Neural cell (in vitro differentiated cells): ENCODE results near the gene KRT73.

ENCODE experiments used
- CTCF ChIP-seq: fragments of 450-650 bp; IDR thresholded peaks from 2 replicates; pipeline ENCODE4 v1.5.1; 2014; ENCODE audit warnings: antibody characterized with exemption, mild to moderate bottlenecking, moderate library complexity; ENCODE audit not compliant: poor library complexity, severe bottlenecking
- EP300 ChIP-seq: fragments of 450-650 bp; conservative IDR thresholded peaks from 2 replicates; pipeline ENCODE4 v1.6.1; 2014; ENCODE audit warnings: antibody characterized with exemption, mild to moderate bottlenecking, moderate library complexity; ENCODE audit not compliant: poor library complexity, severe bottlenecking
- EZH2 ChIP-seq: fragments of 200-600, 300-800 bp; shearing (Covaris generic), sonication (generic); IDR thresholded peaks from 2 replicates; pipeline ENCODE4 v1.6.1; 2014; ENCODE audit warnings: antibody characterized with exemption, low read length, borderline replicate concordance, mild to moderate bottlenecking; ENCODE audit not compliant: insufficient read depth, poor library complexity, severe bottlenecking
- MXI1 ChIP-seq: fragments of 450-650 bp; conservative IDR thresholded peaks from 2 replicates; pipeline ENCODE4 v1.6.1; 2014; ENCODE audit warnings: antibody characterized with exemption, mild to moderate bottlenecking; ENCODE audit not compliant: poor library complexity, severe bottlenecking
- POLR2AphosphoS5 ChIP-seq: IDR thresholded peaks from 2 replicates; pipeline ENCODE4 v1.6.1; 2012
- RAD21 ChIP-seq: fragments of 450-650 bp; conservative IDR thresholded peaks from 2 replicates; pipeline ENCODE4 v1.6.1; 2014; ENCODE audit warnings: antibody characterized with exemption, mild to moderate bottlenecking, moderate library complexity
- REST ChIP-seq: IDR thresholded peaks from 2 replicates; pipeline ENCODE4 v1.6.1; 2012; ENCODE audit warnings: borderline replicate concordance
- SMC3 ChIP-seq: fragments of 450-650 bp; conservative IDR thresholded peaks from 2 replicates; pipeline ENCODE4 v1.6.1; 2014; ENCODE audit warnings: antibody characterized with exemption, mild to moderate bottlenecking, moderate library complexity; ENCODE audit not compliant: poor library complexity
- TAF1 ChIP-seq: IDR thresholded peaks from 2 replicates; pipeline ENCODE4 v1.6.1; 2012; ENCODE audit warnings: low read depth

- TF ChIP-seq CTCF (no peak), EZH2 (no peak), POLR2AphosphoS5 (no peak), RAD21 (no peak), EP300 (no peak), REST (no peak), SMC3 (no peak), TAF1 (no peak), MXI1 (no peak)
Measured at GRCh38 chr12:52581481-52581880, 36.9 kb downstream of the KRT73 start.
